Activated T-helper 1 cell treated with anti-CD3 and anti-CD28 coated beads, Interleukin-12 subunit alpha, Interleukin-12 subunit beta, Interleukin-2, Interleukin-4 antibody, amounts not matched to agents 30 ng/mL and 10 ng/mL and 1 ng/mL, durations not matched to agents 14 hours and 24 hours and 36 hours (primary cell): Measurements from ENCODE around the gene RSPH3. TPM values are rescaled to one million over a fixed set of nuclear protein-coding genes. Genes with fewer than 3 reads are reported as not detected.

Experiments
- DNase-seq: peaks from one replicate; pipeline ENCODE4 v3.0.0; 2021; ENCODE audit warnings: low spot score
- H3K27ac Mint-ChIP-seq: one replicate; pipeline ENCODE4 v1.8.0; 2021; ENCODE audit warnings: mild to moderate bottlenecking, mixed read lengths
- H3K27me3 Mint-ChIP-seq: one replicate; pipeline ENCODE4 v1.8.0; 2022; ENCODE audit warnings: mild to moderate bottlenecking, moderate library complexity, mixed read lengths; ENCODE audit not compliant: insufficient read depth
- H3K36me3 Mint-ChIP-seq: one replicate; pipeline ENCODE4 v1.8.0; 2021; ENCODE audit warnings: low read depth, mixed read lengths
- H3K4me1 Mint-ChIP-seq: one replicate; pipeline ENCODE4 v1.8.0; 2021; ENCODE audit warnings: low read depth, mixed read lengths
- H3K4me3 Mint-ChIP-seq: one replicate; pipeline ENCODE4 v1.8.0; 2021; ENCODE audit warnings: mild to moderate bottlenecking, moderate library complexity, mixed read lengths
- H3K9me3 Mint-ChIP-seq: one replicate; pipeline ENCODE4 v1.8.0; 2021; ENCODE audit warnings: mixed read lengths
- intact Hi-C: fragments of 100-400 bp; cut with micrococcal nuclease; formaldehyde crosslinking; loops from one replicate; pipeline ENCODE4 v1.15.1; 2024
- total RNA-seq: library from RNA; stranded (reverse); gene quantifications from 2 replicates; pipeline ENCODE4 v1.2.3, GENCODE V29; 2022

The RSPH3 gene
- total RNA-seq: 3.8 and 4.2 TPM in 2 replicates

DNA sequence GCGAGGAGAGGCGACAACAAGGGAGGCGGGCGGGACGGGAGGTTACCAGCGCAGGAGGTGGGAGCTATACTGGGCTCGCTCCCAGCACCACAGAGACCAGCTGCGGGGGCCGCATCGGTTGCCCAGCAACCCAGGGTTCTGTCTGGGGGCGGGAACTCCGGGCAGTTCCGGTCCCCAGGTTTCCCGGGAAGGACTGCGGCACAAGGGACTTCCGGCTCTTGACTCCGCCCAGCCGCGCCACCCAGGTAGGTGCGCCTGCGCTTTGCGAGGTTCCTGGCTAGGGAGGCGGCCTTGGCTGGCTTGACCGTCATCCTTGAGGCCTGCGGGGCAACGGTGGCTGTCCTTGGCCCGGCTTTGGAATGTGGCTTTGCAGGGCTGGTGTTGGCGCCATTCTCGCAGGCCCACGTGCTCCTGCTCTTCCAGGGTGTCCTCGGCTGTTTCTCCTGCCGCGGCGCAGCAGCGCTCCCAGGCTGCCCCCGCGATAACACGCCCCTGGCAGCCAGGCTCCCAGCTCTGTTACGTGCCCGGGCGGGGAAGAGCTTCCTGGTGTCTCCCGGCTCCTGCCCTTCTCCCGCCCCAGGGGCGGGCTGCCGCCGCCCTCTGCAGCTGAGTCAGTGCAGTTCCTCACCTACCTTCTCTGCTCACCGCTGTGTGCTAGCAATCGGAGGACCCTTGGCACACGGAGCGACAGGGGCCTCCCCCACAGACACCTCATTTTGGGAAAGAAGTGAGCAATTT is at the start of gene RSPH3:
RSPH3 (minus strand) TSS at position 537 of the 738 bp plus-strand sequence. CDS start 652 bp downstream, outside the sequence.
- Mint-ChIP-seq H3K27ac (peak within 1 kb of the TSS; percentile 91), H3K4me1 (peaks cover 52% of the 10 kb centered on the region), H3K9me3 (no peaks in the 10 kb centered on the region), H3K27me3 (peaks cover 2% of the 10 kb centered on the region), H3K36me3 (peaks cover 6% of the 10 kb centered on the region), H3K4me3 (peak within 1 kb of the TSS; percentile 95)
- intact Hi-C loops: loop anchor here (1.0 to 5.0 kb wide), 11 partner anchors 8 to 788 kb away; no protein-coding TSS in a partner anchor
- DNase-seq: peak; percentile 86

DNA sequence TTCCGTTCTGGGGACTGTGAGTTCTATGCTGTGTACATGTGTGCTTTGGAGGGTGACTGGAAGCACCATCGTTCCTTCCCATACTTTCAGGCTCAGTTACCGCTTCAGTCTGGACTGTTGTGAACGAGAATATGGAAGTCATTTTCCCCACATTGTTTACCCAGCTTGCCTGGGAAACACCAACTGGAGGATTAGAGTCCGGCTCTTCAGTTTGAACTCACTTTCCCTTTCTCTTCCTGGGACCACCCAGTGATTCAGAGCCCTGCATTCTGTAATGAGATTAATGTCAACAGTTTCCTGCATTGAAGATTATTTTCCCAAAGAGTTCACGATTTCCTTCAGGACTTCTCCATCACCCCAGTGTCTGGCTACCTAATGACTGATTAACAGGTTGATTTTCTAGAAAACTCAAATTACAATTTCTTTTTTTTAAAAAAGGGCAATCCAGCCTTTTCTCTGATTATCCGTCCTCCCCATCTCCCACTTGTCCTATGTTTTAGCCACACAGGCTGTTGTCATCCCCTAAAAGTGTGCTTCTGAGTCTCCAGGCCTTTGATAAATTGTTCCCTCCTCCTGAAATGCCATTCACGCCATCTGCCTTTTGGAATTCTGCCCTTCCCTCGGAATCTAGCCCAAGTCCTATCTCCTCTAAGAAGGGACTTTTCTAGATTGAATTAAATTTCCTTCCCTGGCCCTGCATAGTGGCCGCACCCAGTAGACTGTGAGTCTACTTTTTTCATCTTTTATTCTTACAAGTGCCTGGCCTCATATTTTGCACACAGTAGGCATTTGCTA is 48.1 kb upstream of the RSPH3 start:
- Mint-ChIP-seq H3K4me1 (peaks cover 49% of the 10 kb centered on the region), H3K4me3 (no peak overlapping the region), H3K9me3 (no peaks in the 10 kb centered on the region), H3K36me3 (peaks cover 14% of the 10 kb centered on the region), H3K27me3 (peaks cover under 1% of the 10 kb centered on the region), H3K27ac (peak overlapping the region; percentile 86)
- DNase-seq: no peak
- intact Hi-C loops: loop anchor here (10.0 kb wide), 2 partner anchors 927 to 1283 kb away; no protein-coding TSS in a partner anchor

GRCh38 chr6:159045801-159046200 is 45.8 kb upstream of the RSPH3 start:
- no peaks in the 10 kb centered on the region for H3K9me3 Mint-ChIP-seq
- peaks cover 65% of the 10 kb centered on the region for H3K4me1 Mint-ChIP-seq
- peak overlapping the region; percentile 92 for H3K27ac Mint-ChIP-seq
- peak overlapping the region; percentile 91 for H3K4me3 Mint-ChIP-seq
- intact Hi-C loops: loop anchor here (1.0 to 10.0 kb wide), 4 partner anchors 14 to 1281 kb away; no protein-coding TSS in a partner anchor
- peaks cover 37% of the 10 kb centered on the region for H3K36me3 Mint-ChIP-seq
- no peak for DNase-seq
- H3K27me3 Mint-ChIP-seq: no peaks in the 10 kb centered on the region

- peaks cover 72% of the 10 kb centered on the region for H3K4me1 Mint-ChIP-seq
These were observed 45.1 kb upstream of the RSPH3 start, which contains the start of gene TAGAP for GRCh38 chr6:159044899-159045727. Gene TAGAP, minus strand, starts transcription at chr6:159044991. Its CDS starts 845 bp downstream, at chr6:159044146.

DNA sequence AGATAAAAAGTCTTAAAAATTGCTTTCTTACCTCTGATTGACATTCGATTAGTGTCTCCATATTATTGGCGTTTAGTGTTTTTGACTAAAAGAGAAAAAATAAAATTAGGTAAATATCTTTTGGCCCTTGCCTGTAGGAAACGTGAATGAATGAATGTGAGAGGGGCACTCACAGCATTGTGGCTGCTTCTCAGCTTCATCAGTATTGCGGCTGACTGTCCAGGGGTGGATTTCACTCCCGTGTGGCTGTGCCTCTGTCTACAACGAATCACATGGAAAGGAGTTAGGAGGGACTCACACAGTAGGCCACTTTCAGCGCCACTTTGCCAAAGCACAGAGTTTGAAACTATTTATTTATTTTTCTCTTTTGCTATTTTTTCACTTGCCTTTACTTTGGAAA is 43.9 kb upstream of the RSPH3 start:
- Mint-ChIP-seq H3K4me1 (peaks cover 78% of the 10 kb centered on the region), H3K9me3 (no peaks in the 10 kb centered on the region), H3K27me3 (no peaks in the 10 kb centered on the region), H3K4me3 (peak overlapping the region; percentile 91), H3K36me3 (peaks cover 55% of the 10 kb centered on the region), H3K27ac (peak overlapping the region; percentile 90)
- intact Hi-C loops: loop anchor here (1.0 to 10.0 kb wide), 5 partner anchors 322 to 1279 kb away; partner anchors contain the start of gene WTAP
- DNase-seq: no peak

More at GRCh38 chr6:159044899-159045727, 45.1 kb upstream of the RSPH3 start, which contains the start of gene TAGAP:
- Mint-ChIP-seq H3K27ac (peak within 1 kb of the TSS; percentile 92), H3K36me3 (peaks cover 44% of the 10 kb centered on the region), H3K27me3 (no peaks in the 10 kb centered on the region), H3K9me3 (no peaks in the 10 kb centered on the region), H3K4me3 (peak within 1 kb of the TSS; percentile 91)
- peak; percentile 83 for DNase-seq
- intact Hi-C loops: loop anchor here (1.0 to 10.0 kb wide), 7 partner anchors 14 to 1280 kb away; partner anchors contain the start of gene WTAP

GRCh38 chr6:159043251-159043650 is 43.2 kb upstream of the RSPH3 start:
- Mint-ChIP-seq H3K9me3 (no peaks in the 10 kb centered on the region), H3K36me3 (peaks cover 59% of the 10 kb centered on the region), H3K4me1 (peaks cover 74% of the 10 kb centered on the region), H3K4me3 (peak overlapping the region; percentile 91), H3K27me3 (no peaks in the 10 kb centered on the region), H3K27ac (peak overlapping the region; percentile 90)
- peak; percentile 30 for DNase-seq
- intact Hi-C loops: loop anchor here (5.0 to 10.0 kb wide), 4 partner anchors 321 to 1278 kb away; partner anchors contain the start of gene WTAP

GRCh38 chr6:159042826-159043181 is 42.8 kb upstream of the RSPH3 start:
- H3K27me3 Mint-ChIP-seq: no peaks in the 10 kb centered on the region
- no peak for DNase-seq
- H3K27ac Mint-ChIP-seq: peak overlapping the region; percentile 90
- peaks cover 62% of the 10 kb centered on the region for H3K36me3 Mint-ChIP-seq
- peak overlapping the region; percentile 91 for H3K4me3 Mint-ChIP-seq
- no peaks in the 10 kb centered on the region for H3K9me3 Mint-ChIP-seq
- H3K4me1 Mint-ChIP-seq: peaks cover 70% of the 10 kb centered on the region
- intact Hi-C loops: loop anchor here (1.0 to 10.0 kb wide), 8 partner anchors 26 to 1278 kb away; partner anchors contain the start of gene WTAP

- peak; percentile 74 for DNase-seq
- peak overlapping the region; percentile 90 for H3K27ac Mint-ChIP-seq
- peaks cover 68% of the 10 kb centered on the region for H3K36me3 Mint-ChIP-seq
- no peaks in the 10 kb centered on the region for H3K27me3 Mint-ChIP-seq
- H3K9me3 Mint-ChIP-seq: no peaks in the 10 kb centered on the region
- intact Hi-C loops: loop anchor here (1.0 to 10.0 kb wide), 8 partner anchors 25 to 1277 kb away; partner anchors contain the start of gene WTAP
- H3K4me1 Mint-ChIP-seq: peaks cover 68% of the 10 kb centered on the region
- peak overlapping the region; percentile 91 for H3K4me3 Mint-ChIP-seq
These were observed 42.2 kb upstream of the RSPH3 start for GRCh38 chr6:159042003-159042825.

DNA sequence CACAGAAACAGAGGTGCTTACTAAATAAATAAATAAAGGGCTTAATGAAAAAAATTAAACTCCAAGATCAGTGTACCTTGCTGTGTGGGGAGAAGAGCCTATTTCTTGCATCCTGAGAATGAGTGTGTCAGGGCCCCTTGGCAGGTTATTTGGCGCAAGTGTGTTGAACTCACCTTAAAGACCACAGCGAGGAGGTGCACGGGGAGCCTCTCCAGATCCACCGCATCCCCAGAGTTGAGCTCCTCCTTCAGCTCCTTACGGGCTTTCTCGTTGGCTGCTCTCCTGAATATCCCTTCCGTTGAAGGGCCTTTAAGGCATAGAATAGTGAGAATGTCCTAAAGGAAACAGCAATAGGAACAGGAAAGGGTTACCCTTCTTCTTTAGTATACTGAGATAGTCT is 41.2 kb upstream of the RSPH3 start:
- H3K9me3 Mint-ChIP-seq: no peaks in the 10 kb centered on the region
- H3K27me3 Mint-ChIP-seq: no peaks in the 10 kb centered on the region
- H3K36me3 Mint-ChIP-seq: peaks cover 72% of the 10 kb centered on the region
- H3K4me3 Mint-ChIP-seq: peak overlapping the region; percentile 91
- peaks cover 65% of the 10 kb centered on the region for H3K4me1 Mint-ChIP-seq
- intact Hi-C loops: loop anchor here (5.0 to 10.0 kb wide), 4 partner anchors 319 to 1276 kb away; partner anchors contain the start of gene WTAP
- DNase-seq: no peak
- peak overlapping the region; percentile 90 for H3K27ac Mint-ChIP-seq

GRCh38 chr6:159039885-159040258 is 39.9 kb upstream of the RSPH3 start:
- Mint-ChIP-seq H3K27me3 (no peaks in the 10 kb centered on the region), H3K9me3 (no peaks in the 10 kb centered on the region), H3K4me3 (peak overlapping the region; percentile 91), H3K36me3 (peaks cover 83% of the 10 kb centered on the region), H3K4me1 (peaks cover 53% of the 10 kb centered on the region), H3K27ac (peak overlapping the region; percentile 76)
- intact Hi-C loops: loop anchor here (1.0 to 10.0 kb wide), 7 partner anchors 21 to 1275 kb away; partner anchors contain the start of gene WTAP
- DNase-seq: no peak
